ENCODE results near the gene CSMD2. TPM values are rescaled to one million over a fixed set of nuclear protein-coding genes. Genes with fewer than 3 reads are reported as not detected.
A peak's percentile ranks its signal among the peaks of the same experiment; 100 is the strongest.

CSMD2 gene
- total and polyA plus RNA-seq, 7 donors: 0.02 to 0.32 (median 0.10) TPM

GRCh38 chr1:33738976-33739375 lies 426.1 kb downstream of the CSMD2 start:
- intact Hi-C loops (cut with DNase I): no loop called here
- no peak overlapping the region for H3K27ac ChIP-seq
- H3K4me1 ChIP-seq: no peaks in the 10 kb centered on the region
- no peaks in the 10 kb centered on the region for H3K36me3 ChIP-seq (ENCODE audit: insufficient read depth in 1 of 2, low read depth in 1 of 2)
- WGBS, 3 donors: 86 to 88% (median 87%) methylated on average over 12 of the region's 12 CpGs
- no peaks in the 10 kb centered on the region for H3K9me3 ChIP-seq
- no peak for ATAC-seq
- TF ChIP-seq, protein P1, sequence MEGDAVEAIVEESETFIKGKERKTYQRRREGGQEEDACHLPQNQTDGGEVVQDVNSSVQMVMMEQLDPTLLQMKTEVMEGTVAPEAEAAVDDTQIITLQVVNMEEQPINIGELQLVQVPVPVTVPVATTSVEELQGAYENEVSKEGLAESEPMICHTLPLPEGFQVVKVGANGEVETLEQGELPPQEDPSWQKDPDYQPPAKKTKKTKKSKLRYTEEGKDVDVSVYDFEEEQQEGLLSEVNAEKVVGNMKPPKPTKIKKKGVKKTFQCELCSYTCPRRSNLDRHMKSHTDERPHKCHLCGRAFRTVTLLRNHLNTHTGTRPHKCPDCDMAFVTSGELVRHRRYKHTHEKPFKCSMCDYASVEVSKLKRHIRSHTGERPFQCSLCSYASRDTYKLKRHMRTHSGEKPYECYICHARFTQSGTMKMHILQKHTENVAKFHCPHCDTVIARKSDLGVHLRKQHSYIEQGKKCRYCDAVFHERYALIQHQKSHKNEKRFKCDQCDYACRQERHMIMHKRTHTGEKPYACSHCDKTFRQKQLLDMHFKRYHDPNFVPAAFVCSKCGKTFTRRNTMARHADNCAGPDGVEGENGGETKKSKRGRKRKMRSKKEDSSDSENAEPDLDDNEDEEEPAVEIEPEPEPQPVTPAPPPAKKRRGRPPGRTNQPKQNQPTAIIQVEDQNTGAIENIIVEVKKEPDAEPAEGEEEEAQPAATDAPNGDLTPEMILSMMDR (IDR thresholded peaks at IDR 0.05): no peak
- no peak overlapping the region for H3K4me3 ChIP-seq
- peaks cover 1 to 11% (median 4%) of the 10 kb centered on the region in 3 donors for H3K27me3 ChIP-seq (ENCODE audit: insufficient read depth in 3 of 3, low read length in 2 of 3)
- DNase-seq: no peak

DNA sequence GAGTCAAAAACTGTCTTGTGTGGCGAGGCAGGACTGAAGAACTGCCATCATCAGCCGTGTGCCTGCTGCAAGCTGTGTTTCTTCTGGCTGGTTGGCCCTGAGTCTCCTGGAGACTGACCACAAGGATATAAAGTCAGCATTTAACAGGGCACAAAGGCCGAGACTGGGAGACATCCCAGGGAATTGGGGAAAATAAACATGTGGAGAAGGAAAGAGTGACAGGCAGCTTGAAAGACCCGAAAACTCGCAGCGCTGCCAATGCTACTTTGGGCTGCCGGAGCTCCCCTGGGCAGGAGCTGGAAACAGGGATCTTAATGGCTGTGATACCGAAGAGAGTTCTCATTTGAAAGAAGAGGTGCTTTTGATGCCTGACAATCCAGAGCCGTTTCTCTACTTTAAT lies 426.5 kb downstream of the CSMD2 start:
- no peaks in the 10 kb centered on the region for H3K9me3 ChIP-seq
- H3K4me3 ChIP-seq: no peak overlapping the region
- H3K4me1 ChIP-seq: no peaks in the 10 kb centered on the region
- TF ChIP-seq, protein P1 (IDR thresholded peaks at IDR 0.05): no peak
- intact Hi-C loops (cut with DNase I): no loop called here
- WGBS, 3 donors: 71 to 77% (median 75%) methylated on average over 9 of the region's 9 CpGs
- H3K27ac ChIP-seq: no peak overlapping the region
- DNase-seq: no peak
- H3K27me3 ChIP-seq (ENCODE audit: insufficient read depth in 3 of 3, low read length in 2 of 3): peaks cover 3 to 11% (median 4%) of the 10 kb centered on the region in 3 donors
- H3K36me3 ChIP-seq (ENCODE audit: insufficient read depth in 1 of 2, low read depth in 1 of 2): no peaks in the 10 kb centered on the region
- ATAC-seq: no peak

DNA sequence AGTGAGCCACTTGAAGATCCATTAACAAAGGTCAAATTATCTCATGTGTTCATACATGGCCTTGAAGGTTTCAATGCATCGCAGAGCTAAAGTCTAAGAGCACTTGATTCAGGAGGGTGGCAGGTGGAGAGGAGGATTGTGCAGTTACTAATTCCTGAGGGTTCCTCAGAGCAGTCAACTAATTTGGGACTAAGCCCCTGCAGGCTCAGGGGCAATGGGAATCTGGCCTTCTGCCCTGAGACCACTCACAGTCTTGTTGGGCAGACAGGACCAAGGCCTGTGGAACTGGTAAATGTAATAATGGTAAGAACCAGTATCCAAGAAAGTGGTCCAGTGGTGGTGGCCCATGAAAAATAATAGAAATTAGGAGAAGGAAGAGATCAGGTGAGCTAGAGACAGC lies 428.5 kb downstream of the CSMD2 start:
- H3K27ac ChIP-seq: no peak overlapping the region
- ATAC-seq: no peak
- TF ChIP-seq, protein P1 (IDR thresholded peaks at IDR 0.05): no peak
- H3K36me3 ChIP-seq (ENCODE audit: insufficient read depth in 1 of 2, low read depth in 1 of 2): no peaks in the 10 kb centered on the region
- H3K27me3 ChIP-seq (ENCODE audit: insufficient read depth in 3 of 3, low read length in 2 of 3): peaks cover 3 to 11% (median 4%) of the 10 kb centered on the region in 3 donors
- H3K4me1 ChIP-seq: no peaks in the 10 kb centered on the region
- no peaks in the 10 kb centered on the region for H3K9me3 ChIP-seq
- H3K4me3 ChIP-seq: no peak overlapping the region
- 91 to 100% (median 98%) methylated on average over 1 of the region's 1 CpG for WGBS, 3 donors
- intact Hi-C loops (cut with DNase I): no loop called here
- DNase-seq: no peak

DNA sequence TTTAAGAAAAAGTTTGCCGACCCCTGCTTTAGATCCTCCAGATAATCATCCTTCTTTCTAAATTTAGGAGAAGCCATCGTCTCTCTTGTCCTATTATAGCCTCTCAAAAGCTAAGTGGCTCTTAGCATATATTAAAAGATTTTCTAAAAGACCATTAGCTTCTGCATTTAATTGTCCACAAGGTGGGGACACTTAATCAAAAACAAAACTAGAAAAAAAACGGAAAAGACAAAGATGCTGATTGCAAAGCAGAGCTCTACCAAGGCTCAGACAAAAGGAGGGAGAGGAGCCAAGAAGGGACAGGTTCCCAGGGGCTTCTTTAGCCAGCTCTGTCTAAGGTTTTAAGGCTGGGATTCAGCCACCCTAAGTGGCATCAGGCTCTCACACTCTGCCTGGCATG lies 429.4 kb downstream of the CSMD2 start:
- ATAC-seq (no peak), DNase-seq (no peak)
- TF ChIP-seq, protein P1 (IDR thresholded peaks at IDR 0.05): peak; percentile 20
- Histone ChIP-seq H3K36me3 (ENCODE audit: insufficient read depth in 1 of 2, low read depth in 1 of 2) (no peaks in the 10 kb centered on the region), H3K9me3 (no peaks in the 10 kb centered on the region), H3K4me1 (no peaks in the 10 kb centered on the region), H3K27me3 (ENCODE audit: insufficient read depth in 3 of 3, low read length in 2 of 3) (peaks cover 3 to 19% (median 4%) of the 10 kb centered on the region in 3 donors), H3K27ac (no peak overlapping the region), H3K4me3 (no peak overlapping the region)
- intact Hi-C loops (cut with DNase I): no loop called here
- 17 to 24% (median 23%) methylated on average over 3 of the region's 3 CpGs for WGBS, 3 donors

DNA sequence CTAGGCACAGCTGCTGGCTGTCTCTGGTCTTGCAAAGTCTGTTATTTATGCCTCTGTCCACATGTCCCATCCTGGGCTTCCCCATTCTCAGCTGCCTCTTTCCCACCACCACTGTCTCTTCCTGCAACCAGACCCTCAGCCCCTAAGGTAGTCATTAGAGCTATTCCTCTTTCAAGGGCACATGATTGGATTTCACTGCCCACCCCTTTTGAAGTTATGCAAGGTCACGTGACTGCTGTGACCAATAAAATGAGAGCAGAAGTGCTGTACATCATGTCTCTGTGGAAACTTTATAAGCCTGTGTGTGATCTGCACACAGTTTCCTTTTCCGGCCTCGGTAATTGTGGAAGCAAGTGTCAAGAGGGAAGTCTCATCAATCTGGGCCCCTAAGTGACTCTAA lies 437.7 kb downstream of the CSMD2 start:
- no peak for DNase-seq
- intact Hi-C loops (cut with DNase I): no loop called here
- Histone ChIP-seq H3K27me3 (ENCODE audit: insufficient read depth in 3 of 3, low read length in 2 of 3) (peaks cover 0 to 8% (median 0%) of the 10 kb centered on the region in 3 donors), H3K9me3 (no peaks in the 10 kb centered on the region), H3K4me3 (no peak overlapping the region), H3K36me3 (ENCODE audit: insufficient read depth in 1 of 2, low read depth in 1 of 2) (no peaks in the 10 kb centered on the region), H3K4me1 (no peaks in the 10 kb centered on the region), H3K27ac (no peak overlapping the region)
- TF ChIP-seq, protein P1 (IDR thresholded peaks at IDR 0.05): no peak
- ATAC-seq: no peak
- WGBS, 3 donors: 45 to 59% (median 56%) methylated on average over 3 of the region's 3 CpGs

Data from psoas muscle (tissue), 8 donors.